Measurements from ENCODE around the gene SIN3B. TPM values are rescaled to one million over a fixed set of nuclear protein-coding genes. Genes with fewer than 3 reads are reported as not detected.

SIN3B gene
- total and polyA plus RNA-seq, 2 donors, result 6.4 to 32.8 TPM

- Histone ChIP-seq H3K27ac (ENCODE audit: low read depth in 1 of 2, low read length in 1 of 2) (no peak overlapping the region), H3K27me3 (ENCODE audit: control insufficient read depth in 2 of 2, insufficient read depth in 1 of 2, low read length in 1 of 2) (no peaks in the 10 kb centered on the region), H3K36me3 (ENCODE audit: control insufficient read depth in 2 of 2, insufficient read depth in 2 of 2, low read length in 1 of 2) (peaks cover 40 to 48% of the 10 kb centered on the region in 2 donors), H3K9me3 (ENCODE audit: control insufficient read depth in 2 of 2, insufficient read depth in 1 of 2, low read length in 1 of 2) (no peaks in the 10 kb centered on the region), H3K4me3 (ENCODE audit: low read length in 2 of 2) (no peak overlapping the region), H3K4me1 (ENCODE audit: control insufficient read depth in 2 of 2, insufficient read depth in 2 of 2, low read length in 2 of 2) (no peaks in the 10 kb centered on the region)
- 98% methylated on average over 7 of the region's 7 CpGs for WGBS
- DNase-seq (ENCODE audit: low read depth in 6 of 9, low spot score in 9 of 9), result no peak
These were observed 23.9 kb downstream of the SIN3B start for GRCh38 chr19:16853066-16853465.

GRCh38 chr19:16856091-16856490 lies 26.9 kb downstream of the SIN3B start:
- H3K27ac ChIP-seq (ENCODE audit: low read depth in 1 of 2, low read length in 1 of 2), result no peak overlapping the region
- H3K36me3 ChIP-seq (ENCODE audit: control insufficient read depth in 2 of 2, insufficient read depth in 2 of 2, low read length in 1 of 2), result peaks cover 22 to 37% of the 10 kb centered on the region in 2 donors
- no peaks in the 10 kb centered on the region for H3K9me3 ChIP-seq (ENCODE audit: control insufficient read depth in 2 of 2, insufficient read depth in 1 of 2, low read length in 1 of 2)
- DNase-seq (ENCODE audit: low read depth in 6 of 9, low spot score in 9 of 9), result no peak
- no peaks in the 10 kb centered on the region for H3K4me1 ChIP-seq (ENCODE audit: control insufficient read depth in 2 of 2, insufficient read depth in 2 of 2, low read length in 2 of 2)
- no peak overlapping the region for H3K4me3 ChIP-seq (ENCODE audit: low read length in 2 of 2)
- no peaks in the 10 kb centered on the region for H3K27me3 ChIP-seq (ENCODE audit: control insufficient read depth in 2 of 2, insufficient read depth in 1 of 2, low read length in 1 of 2)
- WGBS, result 97% methylated on average over 9 of the region's 9 CpGs

DNA sequence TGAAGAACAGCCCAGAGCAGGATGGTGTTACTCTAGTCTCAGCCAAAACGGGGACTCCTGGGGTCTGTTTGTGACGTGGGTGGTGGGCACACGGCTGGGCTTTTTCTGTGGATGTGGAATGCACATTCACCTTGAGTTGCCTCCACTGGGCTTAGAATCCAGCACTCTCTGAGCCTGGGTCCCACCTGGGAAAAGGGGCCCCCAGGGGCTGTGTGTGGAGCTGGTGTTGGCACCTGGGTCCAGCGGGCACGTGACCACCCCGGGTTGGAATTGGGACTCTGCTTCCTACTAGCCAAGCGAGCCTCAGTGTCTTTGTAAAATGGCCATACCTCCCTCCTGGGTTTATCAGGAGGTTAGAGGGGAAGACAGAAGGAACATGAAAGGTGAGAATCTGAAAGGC lies 30.4 kb downstream of the SIN3B start:
- peaks cover 18 to 28% of the 10 kb centered on the region in 2 donors for H3K36me3 ChIP-seq (ENCODE audit: control insufficient read depth in 2 of 2, insufficient read depth in 2 of 2, low read length in 1 of 2)
- no peak for DNase-seq (ENCODE audit: low read depth in 6 of 9, low spot score in 9 of 9)
- H3K27me3 ChIP-seq (ENCODE audit: control insufficient read depth in 2 of 2, insufficient read depth in 1 of 2, low read length in 1 of 2), result no peaks in the 10 kb centered on the region
- WGBS, result 98% methylated on average over 7 of the region's 7 CpGs
- no peaks in the 10 kb centered on the region for H3K4me1 ChIP-seq (ENCODE audit: control insufficient read depth in 2 of 2, insufficient read depth in 2 of 2, low read length in 2 of 2)
- no peaks in the 10 kb centered on the region for H3K9me3 ChIP-seq (ENCODE audit: control insufficient read depth in 2 of 2, insufficient read depth in 1 of 2, low read length in 1 of 2)
- H3K4me3 ChIP-seq (ENCODE audit: low read length in 2 of 2), result no peak overlapping the region
- no peak overlapping the region for H3K27ac ChIP-seq (ENCODE audit: low read depth in 1 of 2, low read length in 1 of 2)

DNA sequence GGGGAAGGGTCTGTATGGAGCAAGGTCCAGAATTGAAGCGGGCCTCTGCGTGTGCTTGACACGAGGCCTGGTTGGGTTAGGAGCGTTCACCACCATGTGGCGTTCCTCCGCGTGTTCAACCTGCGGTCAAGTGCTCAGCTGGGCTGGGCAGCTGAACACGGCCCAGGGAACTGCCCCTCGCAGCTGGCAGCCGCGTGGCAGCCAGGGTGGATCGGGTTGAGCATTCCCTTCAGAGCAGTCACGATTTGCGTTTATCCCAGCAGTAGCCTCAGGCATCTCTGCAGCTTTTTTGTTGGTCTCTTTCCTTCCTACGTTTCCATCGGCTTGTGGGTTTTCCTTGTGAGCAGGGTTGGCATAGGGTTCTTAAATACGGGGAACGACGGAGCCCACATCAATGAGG lies 30.9 kb downstream of the SIN3B start:
- 99% methylated on average over 20 of the region's 20 CpGs for WGBS
- Histone ChIP-seq H3K4me3 (ENCODE audit: low read length in 2 of 2) (no peak overlapping the region), H3K4me1 (ENCODE audit: control insufficient read depth in 2 of 2, insufficient read depth in 2 of 2, low read length in 2 of 2) (no peaks in the 10 kb centered on the region), H3K27ac (ENCODE audit: low read depth in 1 of 2, low read length in 1 of 2) (no peak overlapping the region), H3K36me3 (ENCODE audit: control insufficient read depth in 2 of 2, insufficient read depth in 2 of 2, low read length in 1 of 2) (peaks cover 19 to 26% of the 10 kb centered on the region in 2 donors), H3K27me3 (ENCODE audit: control insufficient read depth in 2 of 2, insufficient read depth in 1 of 2, low read length in 1 of 2) (no peaks in the 10 kb centered on the region), H3K9me3 (ENCODE audit: control insufficient read depth in 2 of 2, insufficient read depth in 1 of 2, low read length in 1 of 2) (no peaks in the 10 kb centered on the region)
- DNase-seq (ENCODE audit: low read depth in 6 of 9, low spot score in 9 of 9), result no peak

GRCh38 chr19:16861011-16861410 lies 31.8 kb downstream of the SIN3B start:
- DNase-seq (ENCODE audit: low read depth in 6 of 9, low spot score in 9 of 9), result no peak
- H3K4me1 ChIP-seq (ENCODE audit: control insufficient read depth in 2 of 2, insufficient read depth in 2 of 2, low read length in 2 of 2), result no peaks in the 10 kb centered on the region
- peaks cover 26 to 35% of the 10 kb centered on the region in 2 donors for H3K36me3 ChIP-seq (ENCODE audit: control insufficient read depth in 2 of 2, insufficient read depth in 2 of 2, low read length in 1 of 2)
- no peaks in the 10 kb centered on the region for H3K9me3 ChIP-seq (ENCODE audit: control insufficient read depth in 2 of 2, insufficient read depth in 1 of 2, low read length in 1 of 2)
- no peaks in the 10 kb centered on the region for H3K27me3 ChIP-seq (ENCODE audit: control insufficient read depth in 2 of 2, insufficient read depth in 1 of 2, low read length in 1 of 2)
- no peak overlapping the region for H3K4me3 ChIP-seq (ENCODE audit: low read length in 2 of 2)
- 97% methylated on average over 3 of the region's 3 CpGs for WGBS
- H3K27ac ChIP-seq (ENCODE audit: low read depth in 1 of 2, low read length in 1 of 2), result no peak overlapping the region

GRCh38 chr19:16861834-16862233 lies 32.6 kb downstream of the SIN3B start:
- H3K36me3 ChIP-seq (ENCODE audit: control insufficient read depth in 2 of 2, insufficient read depth in 2 of 2, low read length in 1 of 2), result peaks cover 32 to 43% of the 10 kb centered on the region in 2 donors
- WGBS, result 98% methylated on average over 5 of the region's 5 CpGs
- H3K9me3 ChIP-seq (ENCODE audit: control insufficient read depth in 2 of 2, insufficient read depth in 1 of 2, low read length in 1 of 2), result no peaks in the 10 kb centered on the region
- no peaks in the 10 kb centered on the region for H3K27me3 ChIP-seq (ENCODE audit: control insufficient read depth in 2 of 2, insufficient read depth in 1 of 2, low read length in 1 of 2)
- no peak overlapping the region for H3K4me3 ChIP-seq (ENCODE audit: low read length in 2 of 2)
- no peak overlapping the region for H3K27ac ChIP-seq (ENCODE audit: low read depth in 1 of 2, low read length in 1 of 2)
- no peaks in the 10 kb centered on the region for H3K4me1 ChIP-seq (ENCODE audit: control insufficient read depth in 2 of 2, insufficient read depth in 2 of 2, low read length in 2 of 2)
- DNase-seq (ENCODE audit: low read depth in 6 of 9, low spot score in 9 of 9), result no peak

GRCh38 chr19:16862826-16863415 lies 33.7 kb downstream of the SIN3B start:
- no peaks in the 10 kb centered on the region for H3K9me3 ChIP-seq (ENCODE audit: control insufficient read depth in 2 of 2, insufficient read depth in 1 of 2, low read length in 1 of 2)
- peaks cover 39 to 54% of the 10 kb centered on the region in 2 donors for H3K36me3 ChIP-seq (ENCODE audit: control insufficient read depth in 2 of 2, insufficient read depth in 2 of 2, low read length in 1 of 2)
- no peak for DNase-seq (ENCODE audit: low read depth in 6 of 9, low spot score in 9 of 9)
- H3K4me1 ChIP-seq (ENCODE audit: control insufficient read depth in 2 of 2, insufficient read depth in 2 of 2, low read length in 2 of 2), result no peaks in the 10 kb centered on the region
- H3K4me3 ChIP-seq (ENCODE audit: low read length in 2 of 2), result no peak overlapping the region
- no peaks in the 10 kb centered on the region for H3K27me3 ChIP-seq (ENCODE audit: control insufficient read depth in 2 of 2, insufficient read depth in 1 of 2, low read length in 1 of 2)
- 72% methylated on average over 10 of the region's 10 CpGs for WGBS
- no peak overlapping the region for H3K27ac ChIP-seq (ENCODE audit: low read depth in 1 of 2, low read length in 1 of 2)

GRCh38 chr19:16867211-16867610 lies 38.0 kb downstream of the SIN3B start:
- WGBS, result 96% methylated on average over 10 of the region's 10 CpGs

GRCh38 chr19:16868423-16869130 lies 39.4 kb downstream of the SIN3B start:
- peaks cover 56 to 75% of the 10 kb centered on the region in 2 donors for H3K36me3 ChIP-seq (ENCODE audit: control insufficient read depth in 2 of 2, insufficient read depth in 2 of 2, low read length in 1 of 2)
- H3K9me3 ChIP-seq (ENCODE audit: control insufficient read depth in 2 of 2, insufficient read depth in 1 of 2, low read length in 1 of 2), result no peaks in the 10 kb centered on the region
- no peak overlapping the region for H3K27ac ChIP-seq (ENCODE audit: low read depth in 1 of 2, low read length in 1 of 2)
- H3K4me1 ChIP-seq (ENCODE audit: control insufficient read depth in 2 of 2, insufficient read depth in 2 of 2, low read length in 2 of 2), result no peaks in the 10 kb centered on the region
- 97% methylated on average over 20 of the region's 20 CpGs for WGBS
- H3K27me3 ChIP-seq (ENCODE audit: control insufficient read depth in 2 of 2, insufficient read depth in 1 of 2, low read length in 1 of 2), result no peaks in the 10 kb centered on the region
- H3K4me3 ChIP-seq (ENCODE audit: low read length in 2 of 2), result no peak overlapping the region
- DNase-seq (ENCODE audit: low read depth in 6 of 9, low spot score in 9 of 9), result no peak

More at GRCh38 chr19:16867211-16867610, 38.0 kb downstream of the SIN3B start:
- Histone ChIP-seq H3K27me3 (ENCODE audit: control insufficient read depth in 2 of 2, insufficient read depth in 1 of 2, low read length in 1 of 2) (no peaks in the 10 kb centered on the region), H3K27ac (ENCODE audit: low read depth in 1 of 2, low read length in 1 of 2) (no peak overlapping the region), H3K4me1 (ENCODE audit: control insufficient read depth in 2 of 2, insufficient read depth in 2 of 2, low read length in 2 of 2) (no peaks in the 10 kb centered on the region), H3K36me3 (ENCODE audit: control insufficient read depth in 2 of 2, insufficient read depth in 2 of 2, low read length in 1 of 2) (peaks cover 58 to 79% of the 10 kb centered on the region in 2 donors), H3K4me3 (ENCODE audit: low read length in 2 of 2) (no peak overlapping the region), H3K9me3 (ENCODE audit: control insufficient read depth in 2 of 2, insufficient read depth in 1 of 2, low read length in 1 of 2) (no peaks in the 10 kb centered on the region)
- no peak for DNase-seq (ENCODE audit: low read depth in 6 of 9, low spot score in 9 of 9)

All from thymus (tissue), 11 donors.